HEK293 (cell line): ENCODE data around the gene ZFP36.
A peak's percentile ranks its signal among the peaks of the same experiment; 100 is the strongest.

ENCODE experiments used
- CTCF ChIA-PET: fragments of 350-600 bp; formaldehyde crosslinking; extraction: SDS; loops from one replicate; lab custom pipeline; 2021; ENCODE audit warnings: antibody characterized with exemption; lab: Yijun Ruan, JAX
- POLR2A ChIA-PET: fragments of 300-600 bp; formaldehyde crosslinking; extraction: SDS; loops from one replicate; lab custom pipeline; 2020; ENCODE audit warnings: antibody characterized with exemption, inconsistent platforms; lab: Yijun Ruan, JAX
- H3K27ac ChIP-seq: fragments of 200-500 bp; sonication (Bioruptor generic); 2 replicates; pipeline ENCODE4 v1.5.1; 2014; ENCODE audit warnings: low read depth, low read length, control low read depth, inconsistent platforms; ENCODE audit errors: extremely low read depth
- H3K36me3 ChIP-seq, 2 experiments: fragments of 200-500 bp in 1 of 2; sonication (Bioruptor generic) in 1 of 2; 1 replicate in 1 of 2; 2 replicates in 1 of 2; pipeline ENCODE4 v1.5.1; 2014 to 2017; ENCODE audit warnings: inconsistent platforms in 2 of 2, low read length in 2 of 2; ENCODE audit not compliant: control insufficient read depth in 2 of 2, insufficient read depth in 1 of 2
- H3K4me1 ChIP-seq: fragments of 200-500 bp; sonication (Bioruptor generic); 2 replicates; pipeline ENCODE4 v1.5.1; 2014; ENCODE audit warnings: mild to moderate bottlenecking, low read length, inconsistent platforms; ENCODE audit not compliant: control insufficient read depth, insufficient read depth
- H3K4me3 ChIP-seq: 2 replicates; pipeline ENCODE4 v1.5.1; 2011; ENCODE audit warnings: low read depth, mild to moderate bottlenecking, control low read depth, low read length, moderate library complexity
- H3K9me3 ChIP-seq: fragments of 200-500 bp; sonication (Bioruptor generic); 2 replicates; pipeline ENCODE4 v1.5.1; 2014; ENCODE audit warnings: low read depth, low read length, inconsistent platforms; ENCODE audit not compliant: control insufficient read depth, insufficient read depth
- HOXD13 ChIP-seq: sonication (generic); formaldehyde crosslinking; IDR thresholded peaks from 2 replicates; pipeline ENCODE4 v1.8.0; 2022; ENCODE audit warnings: missing genetic modification reagents, borderline replicate concordance
- MYNN ChIP-seq: fragments of 450-650 bp; formaldehyde crosslinking; IDR thresholded peaks from 2 replicates; pipeline ENCODE4 v1.5.1; 2016; ENCODE audit warnings: missing biosample characterization, missing genetic modification characterization, borderline replicate concordance
- YY2 ChIP-seq: fragments of 450-650 bp; formaldehyde crosslinking; IDR thresholded peaks from 2 replicates; pipeline ENCODE4 v1.5.1; 2016; ENCODE audit warnings: missing biosample characterization, missing genetic modification characterization
- ZBTB20 ChIP-seq: fragments of 450-650 bp; formaldehyde crosslinking; IDR thresholded peaks from 2 replicates; pipeline ENCODE4 v1.5.1; 2016; ENCODE audit warnings: missing biosample characterization, missing genetic modification characterization
- ZFP37 ChIP-seq: fragments of 450-650 bp; formaldehyde crosslinking; IDR thresholded peaks from 2 replicates; pipeline ENCODE4 v1.5.1; 2016; ENCODE audit warnings: missing biosample characterization, missing genetic modification characterization
- ZFP69B ChIP-seq: fragments of 450-650 bp; formaldehyde crosslinking; IDR thresholded peaks from 2 replicates; pipeline ENCODE4 v1.5.1; 2016; ENCODE audit warnings: missing biosample characterization, missing genetic modification characterization
- ZNF133 ChIP-seq: fragments of 450-650 bp; formaldehyde crosslinking; IDR thresholded peaks from 2 replicates; pipeline ENCODE4 v1.5.1; 2016; ENCODE audit warnings: missing biosample characterization, missing genetic modification characterization
- ZNF16 ChIP-seq: fragments of 450-650 bp; formaldehyde crosslinking; IDR thresholded peaks from 2 replicates; pipeline ENCODE4 v1.5.1; 2016; ENCODE audit warnings: low read depth, missing biosample characterization, missing genetic modification characterization
- ZNF184 ChIP-seq: fragments of 450-650 bp; IDR thresholded peaks from 2 replicates; pipeline ENCODE4 v1.5.1; 2018; ENCODE audit warnings: missing biosample characterization, mild to moderate bottlenecking, missing genetic modification characterization
- ZNF202 ChIP-seq: fragments of 450-650 bp; formaldehyde crosslinking; IDR thresholded peaks from 2 replicates; pipeline ENCODE4 v1.5.1; 2016; ENCODE audit warnings: missing biosample characterization, missing genetic modification characterization, borderline replicate concordance
- ZNF223 ChIP-seq: fragments of 450-650 bp; formaldehyde crosslinking; IDR thresholded peaks from 2 replicates; pipeline ENCODE4 v1.5.1; 2016; ENCODE audit warnings: missing biosample characterization, missing genetic modification characterization
- ZNF266 ChIP-seq: fragments of 450-650 bp; formaldehyde crosslinking; IDR thresholded peaks from 2 replicates; pipeline ENCODE4 v1.5.1; 2016; ENCODE audit warnings: missing biosample characterization, missing genetic modification characterization, low read depth
- ZNF302 ChIP-seq: fragments of 450-650 bp; formaldehyde crosslinking; IDR thresholded peaks from 2 replicates; pipeline ENCODE4 v1.5.1; 2016; ENCODE audit warnings: missing biosample characterization, missing genetic modification characterization, low read depth
- ZNF324 ChIP-seq: fragments of 450-650 bp; formaldehyde crosslinking; IDR thresholded peaks from 2 replicates; pipeline ENCODE4 v1.5.1; 2016; ENCODE audit warnings: missing biosample characterization, missing genetic modification characterization
- ZNF341 ChIP-seq: fragments of 450-650 bp; formaldehyde crosslinking; IDR thresholded peaks from 2 replicates; pipeline ENCODE4; 2016; ENCODE audit warnings: low read depth, missing biosample characterization, missing genetic modification characterization
- ZNF391 ChIP-seq: fragments of 450-650 bp; formaldehyde crosslinking; IDR thresholded peaks from 2 replicates; pipeline ENCODE4 v1.5.1; 2016; ENCODE audit warnings: low read depth, missing biosample characterization, missing genetic modification characterization, borderline replicate concordance
- ZNF394 ChIP-seq: fragments of 450-650 bp; formaldehyde crosslinking; IDR thresholded peaks from 2 replicates; pipeline ENCODE4 v1.5.1; 2016; ENCODE audit warnings: missing biosample characterization, missing genetic modification characterization, mild to moderate bottlenecking, moderate library complexity, borderline replicate concordance
- ZNF510 ChIP-seq: fragments of 450-650 bp; formaldehyde crosslinking; IDR thresholded peaks from 2 replicates; pipeline ENCODE4 v1.5.1; 2018; ENCODE audit warnings: mild to moderate bottlenecking, missing genetic modification characterization, missing biosample characterization; ENCODE audit not compliant: insufficient replicate concordance
- ZNF600 ChIP-seq: fragments of 450-650 bp; formaldehyde crosslinking; IDR thresholded peaks from 2 replicates; pipeline ENCODE4 v1.5.1; 2016; ENCODE audit warnings: missing biosample characterization, missing genetic modification characterization
- ZNF623 ChIP-seq: fragments of 450-650 bp; formaldehyde crosslinking; IDR thresholded peaks from 2 replicates; pipeline ENCODE4 v1.5.1; 2016; ENCODE audit warnings: missing biosample characterization, missing genetic modification characterization
- ZNF701 ChIP-seq: fragments of 450-650 bp; formaldehyde crosslinking; IDR thresholded peaks from 2 replicates; pipeline ENCODE4 v1.5.1; 2016; ENCODE audit warnings: missing biosample characterization, missing genetic modification characterization
- ZNF747 ChIP-seq: fragments of 450-650 bp; formaldehyde crosslinking; IDR thresholded peaks from 2 replicates; pipeline ENCODE4 v1.5.1; 2016; ENCODE audit warnings: missing biosample characterization, missing genetic modification characterization
- ZNF837 ChIP-seq: fragments of 450-650 bp; formaldehyde crosslinking; IDR thresholded peaks from 2 replicates; pipeline ENCODE4 v1.5.1; 2016; ENCODE audit warnings: missing biosample characterization, missing genetic modification characterization
- TF ChIP-seq, protein P1 (sequence below): fragments of 450-650 bp; formaldehyde crosslinking; IDR thresholded peaks from 2 replicates; pipeline ENCODE4 v1.5.1; 2016; ENCODE audit warnings: missing biosample characterization, missing genetic modification characterization
- TF ChIP-seq, protein P2 (sequence below): fragments of 450-650 bp; formaldehyde crosslinking; IDR thresholded peaks from 2 replicates; pipeline ENCODE4 v1.5.1; 2017; ENCODE audit warnings: missing biosample characterization, missing genetic modification characterization
- TF ChIP-seq, protein P3 (sequence below): fragments of 450-650 bp; formaldehyde crosslinking; IDR thresholded peaks from 2 replicates; pipeline ENCODE4 v1.5.1; 2016; ENCODE audit warnings: missing biosample characterization, missing genetic modification characterization, borderline replicate concordance

Gene ZFP36

DNA sequence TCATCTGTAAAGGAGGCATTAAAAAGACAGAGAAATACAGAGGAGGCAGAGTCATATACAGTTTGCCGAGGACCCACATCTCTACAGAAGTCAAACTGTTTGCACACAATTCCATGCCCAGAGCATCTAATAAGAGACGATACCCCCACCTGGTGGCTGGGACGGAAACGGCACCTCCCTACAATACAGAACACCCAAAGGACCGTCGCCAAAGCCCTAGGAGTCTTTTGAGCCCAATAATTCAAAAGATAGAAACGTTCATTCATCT is 5.1 kb downstream of the ZFP36 start (continued):
- TF ChIP-seq ZNF16 (tag by site-specific recombination) (no peak), YY2 (tag by site-specific recombination) (peak; percentile 55; the same call in 1 of the 2 replicates), ZNF302 (0 out of 2 replicates have a peak, but pooled peaks have one; percentile 13), ZNF391 (tag by site-specific recombination) (no peak), ZNF701 (tag by site-specific recombination) (no peak), ZNF266 (tag by site-specific recombination) (no peak), HOXD13 (CRISPR knock-in tag) (no peak), ZNF623 (tag by site-specific recombination) (no peak), MYNN (no peak), ZNF600 (tag by site-specific recombination) (peak; percentile 30; the same call in 1 of the 2 replicates), ZNF324 (no peak)
- TF ChIP-seq, protein P1, sequence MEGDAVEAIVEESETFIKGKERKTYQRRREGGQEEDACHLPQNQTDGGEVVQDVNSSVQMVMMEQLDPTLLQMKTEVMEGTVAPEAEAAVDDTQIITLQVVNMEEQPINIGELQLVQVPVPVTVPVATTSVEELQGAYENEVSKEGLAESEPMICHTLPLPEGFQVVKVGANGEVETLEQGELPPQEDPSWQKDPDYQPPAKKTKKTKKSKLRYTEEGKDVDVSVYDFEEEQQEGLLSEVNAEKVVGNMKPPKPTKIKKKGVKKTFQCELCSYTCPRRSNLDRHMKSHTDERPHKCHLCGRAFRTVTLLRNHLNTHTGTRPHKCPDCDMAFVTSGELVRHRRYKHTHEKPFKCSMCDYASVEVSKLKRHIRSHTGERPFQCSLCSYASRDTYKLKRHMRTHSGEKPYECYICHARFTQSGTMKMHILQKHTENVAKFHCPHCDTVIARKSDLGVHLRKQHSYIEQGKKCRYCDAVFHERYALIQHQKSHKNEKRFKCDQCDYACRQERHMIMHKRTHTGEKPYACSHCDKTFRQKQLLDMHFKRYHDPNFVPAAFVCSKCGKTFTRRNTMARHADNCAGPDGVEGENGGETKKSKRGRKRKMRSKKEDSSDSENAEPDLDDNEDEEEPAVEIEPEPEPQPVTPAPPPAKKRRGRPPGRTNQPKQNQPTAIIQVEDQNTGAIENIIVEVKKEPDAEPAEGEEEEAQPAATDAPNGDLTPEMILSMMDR (tag by site-specific recombination): peak; percentile 99
- TF ChIP-seq, all 188 proteins: peak for 22

DNA sequence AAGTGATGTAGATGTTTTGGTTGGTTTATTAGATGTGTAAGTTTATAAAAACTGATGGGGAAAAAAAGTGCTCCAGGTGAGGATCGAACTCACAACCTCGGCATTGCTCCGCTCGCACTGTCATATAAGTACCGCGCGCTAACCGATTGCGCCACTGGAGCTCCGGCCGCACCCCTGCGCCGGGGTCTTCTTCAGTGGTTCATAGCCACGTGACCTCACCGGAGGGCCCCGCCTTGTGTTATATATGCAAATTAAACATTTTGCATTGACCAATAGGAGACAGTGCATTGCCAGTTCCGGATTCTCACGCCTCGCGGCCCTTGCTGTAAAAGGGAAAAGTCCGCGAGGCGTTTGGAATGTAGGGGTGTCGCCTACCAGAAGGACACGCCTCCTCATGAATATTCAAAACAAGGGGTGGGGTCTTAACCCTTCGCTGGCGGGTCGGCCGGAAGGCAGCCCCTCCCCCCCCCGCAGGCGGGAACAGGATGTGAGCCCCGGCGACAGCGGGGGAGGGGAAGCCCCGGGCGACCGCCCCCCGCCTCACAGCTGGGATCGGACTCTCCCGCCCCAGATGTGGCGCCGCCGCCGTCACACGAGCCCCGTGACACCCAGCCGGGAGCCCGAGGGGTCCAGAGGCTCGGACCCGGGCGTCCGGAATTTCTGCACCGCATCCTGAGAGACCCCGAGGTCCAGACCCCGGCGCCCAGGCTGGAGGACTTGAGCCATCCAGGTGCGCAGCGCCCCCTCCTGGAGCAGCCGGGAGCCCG is 5.6 kb downstream of the ZFP36 start, which contains the start of gene PLEKHG2:
Gene PLEKHG2, plus strand, starts transcription at position 570 of the 767 bp plus-strand sequence. CDS start 1,418 bp downstream, outside the sequence.
- peak within 1 kb of the TSS; percentile 91 for H3K27ac ChIP-seq
- TF ChIP-seq ZNF747 (tag by site-specific recombination) (no peak), HOXD13 (CRISPR knock-in tag) (no peak), ZFP37 (peak; percentile 88), ZNF133 (tag by site-specific recombination) (no peak), ZNF223 (tag by site-specific recombination) (no peak), ZNF510 (tag by site-specific recombination) (no peak), ZNF202 (tag by site-specific recombination) (no peak), ZNF623 (tag by site-specific recombination) (peak; percentile 70), ZNF394 (peak; percentile 94; the same call in 1 of the 2 replicates), ZNF184 (tag by site-specific recombination) (peak; percentile 99), ZNF837 (tag by site-specific recombination) (no peak), ZNF600 (tag by site-specific recombination) (peak; percentile 56; the same call in 1 of the 2 replicates), ZBTB20 (tag by site-specific recombination) (no peak), ZNF341 (tag by site-specific recombination) (peak; percentile 81), ZFP69B (peak; percentile 73), ZNF701 (tag by site-specific recombination) (no peak)
- TF ChIP-seq, protein P2, sequence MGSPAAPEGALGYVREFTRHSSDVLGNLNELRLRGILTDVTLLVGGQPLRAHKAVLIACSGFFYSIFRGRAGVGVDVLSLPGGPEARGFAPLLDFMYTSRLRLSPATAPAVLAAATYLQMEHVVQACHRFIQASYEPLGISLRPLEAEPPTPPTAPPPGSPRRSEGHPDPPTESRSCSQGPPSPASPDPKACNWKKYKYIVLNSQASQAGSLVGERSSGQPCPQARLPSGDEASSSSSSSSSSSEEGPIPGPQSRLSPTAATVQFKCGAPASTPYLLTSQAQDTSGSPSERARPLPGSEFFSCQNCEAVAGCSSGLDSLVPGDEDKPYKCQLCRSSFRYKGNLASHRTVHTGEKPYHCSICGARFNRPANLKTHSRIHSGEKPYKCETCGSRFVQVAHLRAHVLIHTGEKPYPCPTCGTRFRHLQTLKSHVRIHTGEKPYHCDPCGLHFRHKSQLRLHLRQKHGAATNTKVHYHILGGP (tag by site-specific recombination): no peak
- TF ChIP-seq, protein P3, sequence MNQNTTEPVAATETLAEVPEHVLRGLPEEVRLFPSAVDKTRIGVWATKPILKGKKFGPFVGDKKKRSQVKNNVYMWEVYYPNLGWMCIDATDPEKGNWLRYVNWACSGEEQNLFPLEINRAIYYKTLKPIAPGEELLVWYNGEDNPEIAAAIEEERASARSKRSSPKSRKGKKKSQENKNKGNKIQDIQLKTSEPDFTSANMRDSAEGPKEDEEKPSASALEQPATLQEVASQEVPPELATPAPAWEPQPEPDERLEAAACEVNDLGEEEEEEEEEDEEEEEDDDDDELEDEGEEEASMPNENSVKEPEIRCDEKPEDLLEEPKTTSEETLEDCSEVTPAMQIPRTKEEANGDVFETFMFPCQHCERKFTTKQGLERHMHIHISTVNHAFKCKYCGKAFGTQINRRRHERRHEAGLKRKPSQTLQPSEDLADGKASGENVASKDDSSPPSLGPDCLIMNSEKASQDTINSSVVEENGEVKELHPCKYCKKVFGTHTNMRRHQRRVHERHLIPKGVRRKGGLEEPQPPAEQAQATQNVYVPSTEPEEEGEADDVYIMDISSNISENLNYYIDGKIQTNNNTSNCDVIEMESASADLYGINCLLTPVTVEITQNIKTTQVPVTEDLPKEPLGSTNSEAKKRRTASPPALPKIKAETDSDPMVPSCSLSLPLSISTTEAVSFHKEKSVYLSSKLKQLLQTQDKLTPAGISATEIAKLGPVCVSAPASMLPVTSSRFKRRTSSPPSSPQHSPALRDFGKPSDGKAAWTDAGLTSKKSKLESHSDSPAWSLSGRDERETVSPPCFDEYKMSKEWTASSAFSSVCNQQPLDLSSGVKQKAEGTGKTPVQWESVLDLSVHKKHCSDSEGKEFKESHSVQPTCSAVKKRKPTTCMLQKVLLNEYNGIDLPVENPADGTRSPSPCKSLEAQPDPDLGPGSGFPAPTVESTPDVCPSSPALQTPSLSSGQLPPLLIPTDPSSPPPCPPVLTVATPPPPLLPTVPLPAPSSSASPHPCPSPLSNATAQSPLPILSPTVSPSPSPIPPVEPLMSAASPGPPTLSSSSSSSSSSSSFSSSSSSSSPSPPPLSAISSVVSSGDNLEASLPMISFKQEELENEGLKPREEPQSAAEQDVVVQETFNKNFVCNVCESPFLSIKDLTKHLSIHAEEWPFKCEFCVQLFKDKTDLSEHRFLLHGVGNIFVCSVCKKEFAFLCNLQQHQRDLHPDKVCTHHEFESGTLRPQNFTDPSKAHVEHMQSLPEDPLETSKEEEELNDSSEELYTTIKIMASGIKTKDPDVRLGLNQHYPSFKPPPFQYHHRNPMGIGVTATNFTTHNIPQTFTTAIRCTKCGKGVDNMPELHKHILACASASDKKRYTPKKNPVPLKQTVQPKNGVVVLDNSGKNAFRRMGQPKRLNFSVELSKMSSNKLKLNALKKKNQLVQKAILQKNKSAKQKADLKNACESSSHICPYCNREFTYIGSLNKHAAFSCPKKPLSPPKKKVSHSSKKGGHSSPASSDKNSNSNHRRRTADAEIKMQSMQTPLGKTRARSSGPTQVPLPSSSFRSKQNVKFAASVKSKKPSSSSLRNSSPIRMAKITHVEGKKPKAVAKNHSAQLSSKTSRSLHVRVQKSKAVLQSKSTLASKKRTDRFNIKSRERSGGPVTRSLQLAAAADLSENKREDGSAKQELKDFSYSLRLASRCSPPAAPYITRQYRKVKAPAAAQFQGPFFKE (tag by site-specific recombination): no peak

More for the DNA sequence above, 5.6 kb downstream of the ZFP36 start, which contains the start of gene PLEKHG2:
- POLR2A ChIA-PET: interaction anchor here (0.5 to 2.4 kb wide), 10 partner anchors 9 to 503 kb away, joined by 3 to 57 read pairs (median 6); partner anchors contain the start of genes MED29, PAF1, RPS16 and SAMD4B
- CTCF ChIA-PET: interaction anchor here (0.5 to 2.4 kb wide), 45 partner anchors 9 to 436 kb away, joined by 3 to 144 read pairs (median 5); partner anchors contain the start of genes EID2B, FBXO17, GMFG and MED29
- Histone ChIP-seq H3K9me3 (no peaks in the 10 kb centered on the region), H3K36me3 (peaks cover 21 to 25% of the 10 kb centered on the region in 2 experiments; a peak in 2 of 3 replicates), H3K4me1 (peaks cover 38% of the 10 kb centered on the region), H3K4me3 (peak within 1 kb of the TSS; percentile 69)
